ENCODE results near the gene KRTAP5-9. TPM values are rescaled to one million over a fixed set of nuclear protein-coding genes. Genes with fewer than 3 reads are reported as not detected.

KRTAP5-9 gene
- total and polyA plus RNA-seq, 10 of the 15 experiments (the other 5 are each of a cell fraction or from before 2014, with no cell fraction given), result 0.06 to 0.38 (median 0.19) TPM; not detected in 4

- RAD21 ChIA-PET (ENCODE audit: unreplicated experiment), result no interaction called here
- Histone ChIP-seq H3K27me3 (replicated peaks in 1 of 2; ENCODE audit: control insufficient read depth in 2 of 2, insufficient read depth in 2 of 2, low read length in 1 of 2) (no peaks in the 10 kb centered on the region), H2AFZ (ENCODE audit: control insufficient read depth, low read depth, low read length) (no peak overlapping the region), H3K4me2 (ENCODE audit: control insufficient read depth, insufficient read depth) (no peak overlapping the region), H3K9ac (ENCODE audit: control insufficient read depth, insufficient read depth, low read length) (no peak overlapping the region), H3K36me3 (ENCODE audit: control insufficient read depth in 2 of 2, insufficient read depth in 2 of 2, low read length in 1 of 2) (no peaks in the 10 kb centered on the region), H3K27ac (ENCODE audit: control insufficient read depth, insufficient read depth) (no peak overlapping the region), H3K4me1 (ENCODE audit: control insufficient read depth, insufficient read depth, low read length) (peaks cover 2% of the 10 kb centered on the region; the same call in 1 of the 2 replicates), H4K20me1 (ENCODE audit: control insufficient read depth, insufficient read depth) (no peaks in the 10 kb centered on the region), H3K79me2 (ENCODE audit: control insufficient read depth, insufficient read depth, low read length) (no peaks in the 10 kb centered on the region), H3K9me3 (replicated peaks; ENCODE audit: control insufficient read depth, insufficient read depth, low read length) (no peaks in the 10 kb centered on the region; the same call in 2 of the 3 replicates), H3K4me3 (no peak overlapping the region)
- in situ Hi-C loops (cut with MboI) (no loop called here), intact Hi-C loops (cut with micrococcal nuclease; ENCODE audit: unreplicated experiment) (no loop called here)
- DNase-seq (ENCODE audit: low read depth, low spot score), result no peak
- SMC1A ChIA-PET (ENCODE audit: uncharacterized antibody, unreplicated experiment), result interaction anchor here (1.7 kb wide), 1 partner anchor 15 kb away, joined by 5 read pairs; no protein-coding TSS in a partner anchor
- WGBS (ENCODE audit: insufficient coverage, insufficient replicate concordance, low lambda C conversion rate, missing lambda C conversion rate), result 34% methylated on average over 3 of the region's 3 CpGs
- POLR2A ChIA-PET, result no interaction called here
- no peak for TF ChIP-seq BMI1 (IDR thresholded peaks at IDR 0.05; ENCODE audit: borderline replicate concordance)
- TF ChIP-seq WRNIP1 (IDR thresholded peaks at IDR 0.05; ENCODE audit: borderline replicate concordance, low read depth, low read length), result no peak
- TF ChIP-seq, protein P1, sequence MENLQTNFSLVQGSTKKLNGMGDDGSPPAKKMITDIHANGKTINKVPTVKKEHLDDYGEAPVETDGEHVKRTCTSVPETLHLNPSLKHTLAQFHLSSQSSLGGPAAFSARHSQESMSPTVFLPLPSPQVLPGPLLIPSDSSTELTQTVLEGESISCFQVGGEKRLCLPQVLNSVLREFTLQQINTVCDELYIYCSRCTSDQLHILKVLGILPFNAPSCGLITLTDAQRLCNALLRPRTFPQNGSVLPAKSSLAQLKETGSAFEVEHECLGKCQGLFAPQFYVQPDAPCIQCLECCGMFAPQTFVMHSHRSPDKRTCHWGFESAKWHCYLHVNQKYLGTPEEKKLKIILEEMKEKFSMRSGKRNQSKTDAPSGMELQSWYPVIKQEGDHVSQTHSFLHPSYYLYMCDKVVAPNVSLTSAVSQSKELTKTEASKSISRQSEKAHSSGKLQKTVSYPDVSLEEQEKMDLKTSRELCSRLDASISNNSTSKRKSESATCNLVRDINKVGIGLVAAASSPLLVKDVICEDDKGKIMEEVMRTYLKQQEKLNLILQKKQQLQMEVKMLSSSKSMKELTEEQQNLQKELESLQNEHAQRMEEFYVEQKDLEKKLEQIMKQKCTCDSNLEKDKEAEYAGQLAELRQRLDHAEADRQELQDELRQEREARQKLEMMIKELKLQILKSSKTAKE (IDR thresholded peaks at IDR 0.05; ENCODE audit: low read depth, poor library complexity, severe bottlenecking), result no peak
- TF ChIP-seq GABPA (IDR thresholded peaks at IDR 0.05; ENCODE audit: low read depth), result no peak
- no peak for TF ChIP-seq BCL11A (IDR thresholded peaks at IDR 0.05; ENCODE audit: low read depth, low read length)
- no peak for TF ChIP-seq TCF3 (IDR thresholded peaks at IDR 0.05; ENCODE audit: borderline replicate concordance, insufficient read depth, low read depth, low read length)
- no peak for TF ChIP-seq RBBP5 (conservative IDR thresholded peaks at IDR 0.05)
- no peak for TF ChIP-seq BCL3 (IDR thresholded peaks at IDR 0.05; ENCODE audit: borderline replicate concordance, insufficient read depth, low read depth, low read length, poor library complexity, severe bottlenecking)
- no peak for TF ChIP-seq TCF12 (IDR thresholded peaks at IDR 0.05; ENCODE audit: low read depth, low read length)
- TF ChIP-seq TBL1XR1 (IDR thresholded peaks at IDR 0.05; ENCODE audit: low read depth, low read length), result no peak
- TF ChIP-seq CBX5 (IDR thresholded peaks at IDR 0.05; ENCODE audit: low read depth), result no peak
- TF ChIP-seq IKZF1 (conservative IDR thresholded peaks at IDR 0.05), result no peak
- TF ChIP-seq EZH2 (IDR thresholded peaks at IDR 0.05; ENCODE audit: borderline replicate concordance, control insufficient read depth, low read depth, low read length), result no peak
- no peak for TF ChIP-seq RAD21 (IDR thresholded peaks at IDR 0.05; ENCODE audit: insufficient read depth, low read depth, low read length)
- no peak for TF ChIP-seq PAX5 (IDR thresholded peaks at IDR 0.05; ENCODE audit: borderline replicate concordance, low read depth, low read length)
- TF ChIP-seq SIX5 (IDR thresholded peaks at IDR 0.05; ENCODE audit: low read depth, low read length, severe bottlenecking), result no peak
- no peak for TF ChIP-seq KLF5 (IDR thresholded peaks at IDR 0.05; ENCODE audit: partially characterized antibody)
- no peak for TF ChIP-seq PAX8 (IDR thresholded peaks at IDR 0.05)
- no TSS peak for BruUV-seq (replicated peaks)
- no peak for FAIRE-seq
- CTCF ChIA-PET, result no interaction called here
- ATAC-seq, result no peak
These were observed 22.9 kb upstream of the KRTAP5-9 start for GRCh38 chr11:71525188-71525937.

Measured in GM12878 (cell line).